Omental fat pad (tissue), 4 donors: ENCODE data around the gene TIMM9. TPM values are rescaled to one million over a fixed set of nuclear protein-coding genes. Genes with fewer than 3 reads are reported as not detected.

ENCODE experiments used
- ATAC-seq: fragments of 150-250 bp; one replicate; pipeline ENCODE4 v1.9.1; 2016; ENCODE audit warnings: mild to moderate bottlenecking, moderate library complexity; ENCODE audit not compliant: low FRiP score
- DNase-seq: peaks from one replicate; pipeline ENCODE4 v3.0.0-alpha.2; 2019; ENCODE audit warnings: low spot score
- CTCF ChIP-seq, 3 donors: fragments of 450-650 bp; IDR thresholded peaks; one replicate each; pipeline ENCODE4 v1.5.1; 2016 to 2017; ENCODE audit warnings: antibody characterized with exemption in 3 of 3, mild to moderate bottlenecking in 3 of 3, moderate library complexity in 2 of 3
- total RNA-seq, 4 donors: library from RNA; depleted of rRNA; stranded (reverse); fragments of >200 nt; gene quantifications; one replicate each; pipeline ENCODE4 v1.1.0, GENCODE V29; 2016

Gene TIMM9
- total RNA-seq, 4 donors from 2014 or later: 42.6 to 53.2 (median 44.0) TPM

- ATAC-seq (no peak), DNase-seq (no peak)
- no peak for TF ChIP-seq CTCF (IDR thresholded peaks at IDR 0.05)
Measured at GRCh38 chr14:58463147-58463546, 35.8 kb upstream of the TIMM9 start.

GRCh38 chr14:58460772-58461171, 33.4 kb upstream of the TIMM9 start:
- ATAC-seq: no peak
- TF ChIP-seq CTCF (IDR thresholded peaks at IDR 0.05): no peak
- DNase-seq: no peak

- no peak for DNase-seq
- no peak for TF ChIP-seq CTCF (IDR thresholded peaks at IDR 0.05)
- no peak for ATAC-seq
Measured at GRCh38 chr14:58455593-58456265, 28.4 kb upstream of the TIMM9 start.

- DNase-seq (no peak), ATAC-seq (no peak)
- TF ChIP-seq CTCF (IDR thresholded peaks at IDR 0.05): no peak
Measured at GRCh38 chr14:58444627-58445026, 17.3 kb upstream of the TIMM9 start.

- TF ChIP-seq CTCF (IDR thresholded peaks at IDR 0.05): no peak
- DNase-seq: no peak
- no peak for ATAC-seq
Measured at GRCh38 chr14:58439476-58439875, 12.1 kb upstream of the TIMM9 start.

- DNase-seq: no peak
- no peak for ATAC-seq
- no peak for TF ChIP-seq CTCF (IDR thresholded peaks at IDR 0.05)
Measured at GRCh38 chr14:58430156-58430555, 2.8 kb upstream of the TIMM9 start.

GRCh38 chr14:58428118-58428683, 870 bp upstream of the TIMM9 start:
- no peak for ATAC-seq
- no peak for DNase-seq

More at GRCh38 chr14:58428118-58428683, 870 bp upstream of the TIMM9 start:
- no peak for TF ChIP-seq CTCF (IDR thresholded peaks at IDR 0.05)
